ENCODE data around the gene MT1E.

- TF ChIP-seq CTCF (conservative IDR thresholded peaks at IDR 0.05; ENCODE audit: low read depth, low read length) (no peak), EZH2 (IDR thresholded peaks at IDR 0.05; ENCODE audit: borderline replicate concordance, low read depth, low read length, poor library complexity, severe bottlenecking) (no peak)
Observed at GRCh38 chr16:56580391-56581048, 45.1 kb upstream of the MT1E start.
